WERI-Rb-1 (cell line): ENCODE measurements around the gene FOXF1.

Experiments used
- DNase-seq: peaks from one replicate; pipeline ENCODE4 v3.0.0-alpha.2; 2020
- H3K27ac ChIP-seq: fragments of 250-450 bp; sonication (Bioruptor Pico); 2 replicates; pipeline ENCODE4 v1.5.1; 2020; ENCODE audit warnings: mild to moderate bottlenecking, moderate library complexity
- H3K27me3 ChIP-seq: fragments of 250-450 bp; sonication (Bioruptor Pico); 2 replicates; pipeline ENCODE4 v1.5.1; 2021; ENCODE audit warnings: mild to moderate bottlenecking, low read depth, moderate library complexity; ENCODE audit not compliant: insufficient read depth, severe bottlenecking
- H3K36me3 ChIP-seq: fragments of 250-450 bp; sonication (Bioruptor Pico); 2 replicates; pipeline ENCODE4 v1.5.1; 2020; ENCODE audit warnings: mild to moderate bottlenecking, moderate library complexity
- H3K4me3 ChIP-seq: 2 replicates; pipeline ENCODE4 v1.5.1; 2011; ENCODE audit warnings: low read depth, mild to moderate bottlenecking, control low read depth, low read length
- H3K9me3 ChIP-seq: fragments of 250-450 bp; sonication (Bioruptor Pico); 2 replicates; pipeline ENCODE4 v1.5.1; 2021; ENCODE audit warnings: mild to moderate bottlenecking, moderate library complexity; ENCODE audit not compliant: severe bottlenecking
- CTCF ChIP-seq: IDR thresholded peaks from 2 replicates; pipeline ENCODE4 v1.5.1; 2011; ENCODE audit warnings: low read depth, mild to moderate bottlenecking, control low read depth, inconsistent platforms, low read length

The FOXF1 gene

DNA sequence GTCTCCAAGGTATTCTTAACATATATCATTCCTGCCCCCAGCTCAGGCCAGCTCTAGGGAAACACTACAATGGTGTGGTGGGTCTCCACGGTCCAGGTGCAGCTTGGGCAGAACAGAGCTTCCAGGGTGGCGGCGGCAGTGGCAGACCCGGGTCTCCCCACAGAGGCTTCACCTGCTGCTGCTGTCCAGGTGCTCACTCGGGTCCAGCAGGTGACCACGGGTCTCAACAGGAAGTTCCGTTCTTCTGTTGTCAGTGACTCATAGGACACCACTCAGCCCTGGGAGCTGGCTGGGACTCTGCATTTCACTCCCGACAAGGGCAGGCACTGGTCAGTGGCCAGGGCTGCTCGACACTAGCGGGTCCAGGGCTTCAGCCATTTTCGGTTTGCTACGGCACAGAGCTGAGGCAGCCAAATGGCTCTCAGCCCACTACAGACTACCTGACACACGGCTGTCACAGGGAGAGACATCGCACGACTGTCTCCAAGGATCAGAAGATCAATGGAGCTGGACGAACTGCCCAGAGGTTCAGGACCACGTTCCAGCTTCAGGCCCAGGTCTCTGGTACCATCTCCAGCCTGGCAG, 28.0 kb downstream of the FOXF1 start:
- no peak for TF ChIP-seq CTCF
- DNase-seq = no peak
- Histone ChIP-seq H3K27ac (no peak overlapping the region), H3K36me3 (no peaks in the 10 kb centered on the region), H3K9me3 (no peaks in the 10 kb centered on the region), H3K4me3 (no peak overlapping the region), H3K27me3 (no peaks in the 10 kb centered on the region)

- H3K27ac ChIP-seq = no peak overlapping the region
- TF ChIP-seq CTCF = no peak
- H3K9me3 ChIP-seq = no peaks in the 10 kb centered on the region
- no peaks in the 10 kb centered on the region for H3K36me3 ChIP-seq
- H3K4me3 ChIP-seq = no peak overlapping the region
- DNase-seq = no peak
- H3K27me3 ChIP-seq = no peaks in the 10 kb centered on the region
Measured at GRCh38 chr16:86540894-86541293, 30.6 kb downstream of the FOXF1 start.

- DNase-seq = no peak
- H3K27ac ChIP-seq = no peak overlapping the region
- no peaks in the 10 kb centered on the region for H3K27me3 ChIP-seq
- no peak overlapping the region for H3K4me3 ChIP-seq
- no peak for TF ChIP-seq CTCF
- no peaks in the 10 kb centered on the region for H3K36me3 ChIP-seq
- H3K9me3 ChIP-seq = no peaks in the 10 kb centered on the region
Measured at GRCh38 chr16:86541560-86541959, 31.2 kb downstream of the FOXF1 start.

- no peaks in the 10 kb centered on the region for H3K36me3 ChIP-seq
- H3K27ac ChIP-seq = no peak overlapping the region
- H3K27me3 ChIP-seq = no peaks in the 10 kb centered on the region
- no peak for DNase-seq
- TF ChIP-seq CTCF = no peak
- H3K4me3 ChIP-seq = no peak overlapping the region
- H3K9me3 ChIP-seq = no peaks in the 10 kb centered on the region
Measured at GRCh38 chr16:86542756-86543750, 32.7 kb downstream of the FOXF1 start.

- no peaks in the 10 kb centered on the region for H3K27me3 ChIP-seq
- H3K27ac ChIP-seq = no peak overlapping the region
- no peaks in the 10 kb centered on the region for H3K36me3 ChIP-seq
- TF ChIP-seq CTCF = no peak
- H3K9me3 ChIP-seq = no peaks in the 10 kb centered on the region
- no peak overlapping the region for H3K4me3 ChIP-seq
- DNase-seq = no peak
Measured at GRCh38 chr16:86545481-86545880, 35.2 kb downstream of the FOXF1 start.
